ENCODE measurements around the gene RBFOX2. TPM values are rescaled to one million over a fixed set of nuclear protein-coding genes. Genes with fewer than 3 reads are reported as not detected.

Gene RBFOX2
- polyA plus RNA-seq, 4 donors = 113 to 208 (median 133) TPM

Other genes with a start within 250 kb of the RBFOX2 start
- gene APOL3, start 131.9 kb upstream of the RBFOX2 start, polyA plus RNA-seq (ENCODE audit: insufficient read length in 4 of 4) = 10 to 100 TPM; 13.0 to 16.0 (median 13.6) TPM
- gene APOL4, start 173.0 kb upstream of the RBFOX2 start, polyA plus RNA-seq (ENCODE audit: insufficient read length in 4 of 4) = 10 to 100 TPM in 2 of 4 donors, 1 to 10 TPM in 2; 7.3 to 27.6 (median 9.4) TPM
- 10 to 100 TPM; 25.4 to 41.6 (median 32.2) TPM for gene APOL2, start 210.7 kb upstream of the RBFOX2 start, polyA plus RNA-seq (ENCODE audit: insufficient read length in 4 of 4)
- 10 to 100 TPM in 3 of 4 donors, 1 to 10 TPM in 1; 9.9 to 13.5 (median 12.0) TPM for gene APOL1, start 224.3 kb upstream of the RBFOX2 start, polyA plus RNA-seq (ENCODE audit: insufficient read length in 4 of 4)